Upper lobe of left lung (tissue), 4 donors: ENCODE measurements around the gene RNASE9.

Experiments
- CTCF ChIP-seq, 6 experiments: fragments of 450-650 bp in 4 of 6; fragments of 200-600 bp in 2 of 6; sonication (generic) in 2 of 6; IDR thresholded peaks; one replicate each; pipeline ENCODE4 v1.5.1; 2016 to 2019; ENCODE audit warnings: antibody characterized with exemption in 6 of 6
- POLR2AphosphoS5 ChIP-seq, 2 donors: sonication (generic); formaldehyde crosslinking; IDR thresholded peaks; one replicate each; pipeline ENCODE4 v1.5.1; 2017; ENCODE audit warnings: antibody characterized with exemption in 2 of 2

GRCh38 chr14:20559461-20559904 is 1.4 kb downstream of the RNASE9 start:
- TF ChIP-seq POLR2AphosphoS5 (IDR thresholded peaks at IDR 0.05) (no peak), CTCF (IDR thresholded peaks at IDR 0.05) (no peak)
